ENCODE data around the gene RNGTT.

DNA sequence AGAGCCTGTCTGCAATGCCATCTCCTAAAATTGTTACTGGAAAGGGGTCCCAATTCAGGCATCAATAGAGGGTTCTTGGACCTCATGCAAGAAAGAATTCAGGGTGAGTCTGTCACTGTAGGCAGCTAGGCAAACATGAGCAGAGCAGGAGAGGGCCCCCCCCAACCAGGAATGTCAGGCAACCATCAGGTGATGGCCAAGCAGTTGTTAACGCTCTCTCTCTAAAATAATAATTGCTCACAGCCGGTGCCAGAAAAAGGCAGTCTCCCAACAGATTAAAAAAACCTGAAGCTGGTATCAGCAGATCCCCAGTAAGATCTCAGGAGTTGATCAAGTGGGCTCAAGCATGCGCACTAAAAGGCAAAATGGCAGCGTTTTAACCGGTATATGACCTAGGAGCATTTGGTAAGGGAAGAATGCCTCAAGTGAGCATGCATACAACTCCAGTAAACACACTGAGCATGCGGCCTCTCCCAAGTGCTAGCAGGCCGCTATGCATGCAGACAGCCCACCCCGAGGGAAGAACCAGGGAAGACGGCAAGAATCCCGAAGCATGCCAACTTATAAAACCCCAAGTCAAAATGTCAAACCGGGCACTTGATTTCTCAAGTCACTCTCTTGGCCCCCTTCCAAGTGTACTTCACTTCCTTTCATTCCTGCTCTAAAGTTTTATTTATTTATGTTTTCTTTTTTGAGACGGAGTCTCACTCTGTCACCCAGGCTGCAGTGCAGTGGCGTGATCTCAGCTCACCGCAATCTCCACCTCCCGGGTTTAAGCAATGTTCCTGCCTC lies 44.0 kb upstream of the RNGTT start:
- no peak for TF ChIP-seq POLR2AphosphoS5 (IDR thresholded peaks at IDR 0.05; ENCODE audit: low read depth, low read length)
- TF ChIP-seq POLR2A (IDR thresholded peaks at IDR 0.05; ENCODE audit: low read depth, low read length), result no peak
- no peak for TF ChIP-seq PAX5 (IDR thresholded peaks at IDR 0.05; ENCODE audit: insufficient read depth, low read length, severe bottlenecking)
- TF ChIP-seq POU2F2 (IDR thresholded peaks at IDR 0.05; ENCODE audit: low read depth, low read length), result no peak

Measured in GM12891 (cell line).